IPS DF 6.9 (cell line): ENCODE results near the gene ZNF195.
"Not testable (repeated sequence)": the region's sequence is repeated elsewhere in the genome, so short reads cannot be mapped to it uniquely, and the experiment has no call there.

ENCODE experiments used
- DNase-seq: peaks from one replicate; pipeline ENCODE4 v3.0.0-alpha.2; 2013; ENCODE audit warnings: low read depth, low spot score
- H3K27ac ChIP-seq: one replicate; pipeline ENCODE4 v1.5.1; 2013; ENCODE audit warnings: low read length, control low read depth
- H3K27me3 ChIP-seq: 2 replicates; pipeline ENCODE4 v1.6.1; 2013; ENCODE audit warnings: mild to moderate bottlenecking, low read length; ENCODE audit not compliant: control insufficient read depth, insufficient read depth
- H3K36me3 ChIP-seq: 2 replicates; pipeline ENCODE4 v1.6.1; 2013; ENCODE audit warnings: low read length; ENCODE audit not compliant: control insufficient read depth, insufficient read depth
- H3K4me1 ChIP-seq: 2 replicates; pipeline ENCODE4 v1.6.1; 2013; ENCODE audit warnings: low read length; ENCODE audit not compliant: control insufficient read depth, insufficient read depth
- H3K4me3 ChIP-seq: 2 replicates; pipeline ENCODE4 v1.5.1; 2013; ENCODE audit warnings: mild to moderate bottlenecking, low read length
- H3K9me3 ChIP-seq: 2 replicates; pipeline ENCODE4 v1.6.1; 2013; ENCODE audit warnings: low read length, inconsistent platforms; ENCODE audit not compliant: control insufficient read depth, insufficient read depth
- WGBS: extraction: QIAGEN DNeasy Blood & Tissue Kit; methylation state at CpG from one replicate; pipeline ENCODE4 v1.1.7; 2013; ENCODE audit warnings: mixed read lengths, missing lambda C conversion rate; ENCODE audit not compliant: insufficient read length, insufficient coverage; 5-methylcytosine and 5-hydroxymethylcytosine counted together

Gene ZNF195

DNA sequence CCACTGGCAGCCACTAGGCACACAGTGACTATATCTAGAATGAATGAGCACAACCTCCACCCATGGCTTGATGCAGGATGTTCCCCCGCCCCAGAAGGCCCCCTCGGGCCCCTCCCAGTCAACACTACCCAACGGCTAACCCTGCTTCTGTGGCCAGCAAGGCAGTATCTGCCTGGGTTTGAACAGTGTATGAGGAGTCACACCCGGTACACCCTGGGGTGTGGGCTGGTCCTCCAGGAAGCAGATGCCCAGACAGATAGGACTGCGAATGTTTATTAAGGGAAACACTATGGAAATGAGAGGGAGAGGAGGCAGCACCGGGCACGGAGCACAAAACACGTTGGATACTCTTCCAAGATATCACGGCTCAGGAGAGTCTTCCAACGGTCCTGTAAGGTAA is 42.5 kb downstream of the ZNF195 start:
- not testable (repeated sequence) for H3K4me1 ChIP-seq, H3K27me3 ChIP-seq, H3K4me3 ChIP-seq, H3K27ac ChIP-seq, H3K36me3 ChIP-seq, DNase-seq, H3K9me3 ChIP-seq
- WGBS: no CpG with 5 or more reads among the region's 10 CpGs

DNA sequence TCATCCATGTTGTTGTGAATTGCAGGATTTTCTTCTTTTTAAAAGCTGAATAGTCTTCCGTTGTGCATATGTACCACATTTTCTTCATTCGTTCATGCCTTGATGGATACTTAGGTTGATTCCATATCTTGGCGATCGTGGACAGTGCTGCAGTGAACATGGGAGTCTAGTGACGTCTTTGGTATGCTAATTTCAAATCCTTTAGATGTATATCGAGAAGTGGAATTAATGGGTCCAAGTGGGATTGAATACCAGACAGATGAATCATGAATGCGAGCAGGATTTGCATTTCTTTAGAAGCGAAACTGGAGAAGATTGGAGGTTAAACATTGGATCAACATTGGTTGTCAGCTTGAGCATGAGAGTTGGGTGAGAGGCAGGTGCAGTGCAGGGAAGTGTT is 45.8 kb downstream of the ZNF195 start:
- H3K4me3 ChIP-seq, H3K4me1 ChIP-seq, H3K27me3 ChIP-seq, H3K27ac ChIP-seq, H3K9me3 ChIP-seq, DNase-seq, H3K36me3 ChIP-seq: not testable (repeated sequence)
- no CpG with 5 or more reads among the region's 8 CpGs for WGBS

DNA sequence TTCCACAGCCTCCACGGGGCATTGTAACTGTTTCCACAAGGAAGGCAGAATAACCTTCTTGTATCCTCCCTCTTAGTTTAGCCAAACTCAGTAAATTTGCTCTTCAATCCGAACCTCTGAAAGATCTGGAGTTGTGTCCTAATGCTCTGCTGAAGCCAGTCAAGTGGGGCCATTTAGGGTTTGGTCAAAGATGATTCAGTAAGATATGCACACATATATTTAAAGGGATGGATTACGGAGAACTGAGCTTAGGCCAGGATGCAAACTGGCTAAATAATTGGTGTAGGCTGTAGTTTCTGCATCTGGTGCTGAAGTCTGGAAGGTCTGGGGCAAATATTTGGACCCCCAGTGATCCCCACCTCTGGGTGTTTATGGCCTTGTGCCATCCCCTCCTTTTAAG is 47.9 kb downstream of the ZNF195 start:
- H3K4me3 ChIP-seq, H3K36me3 ChIP-seq, H3K9me3 ChIP-seq, H3K27ac ChIP-seq, DNase-seq, H3K27me3 ChIP-seq, H3K4me1 ChIP-seq: not testable (repeated sequence)
- no CpG with 5 or more reads among the region's 3 CpGs for WGBS

DNA sequence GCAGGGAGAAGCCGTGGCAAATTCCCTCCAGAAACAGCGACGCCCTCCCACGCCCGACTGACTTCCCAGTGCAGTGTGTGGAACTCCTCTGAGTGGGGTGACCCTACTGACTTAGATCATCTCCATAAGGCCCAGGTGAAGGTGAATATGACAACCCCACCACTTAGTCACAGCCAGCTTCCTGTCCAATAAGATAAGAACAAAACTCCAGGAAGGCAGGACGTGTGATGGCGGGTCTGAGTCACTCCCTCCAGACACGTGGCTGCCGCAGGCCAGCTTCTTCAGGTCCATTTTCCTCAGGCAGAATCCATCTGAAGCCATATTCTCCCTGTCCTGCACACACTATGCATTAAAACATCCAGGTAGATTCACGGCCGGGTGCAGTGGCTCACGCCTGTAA is 48.9 kb downstream of the ZNF195 start:
- no CpG with 5 or more reads among the region's 12 CpGs for WGBS
- H3K4me3 ChIP-seq, H3K27me3 ChIP-seq, DNase-seq, H3K36me3 ChIP-seq, H3K27ac ChIP-seq, H3K9me3 ChIP-seq, H3K4me1 ChIP-seq: not testable (repeated sequence)

DNA sequence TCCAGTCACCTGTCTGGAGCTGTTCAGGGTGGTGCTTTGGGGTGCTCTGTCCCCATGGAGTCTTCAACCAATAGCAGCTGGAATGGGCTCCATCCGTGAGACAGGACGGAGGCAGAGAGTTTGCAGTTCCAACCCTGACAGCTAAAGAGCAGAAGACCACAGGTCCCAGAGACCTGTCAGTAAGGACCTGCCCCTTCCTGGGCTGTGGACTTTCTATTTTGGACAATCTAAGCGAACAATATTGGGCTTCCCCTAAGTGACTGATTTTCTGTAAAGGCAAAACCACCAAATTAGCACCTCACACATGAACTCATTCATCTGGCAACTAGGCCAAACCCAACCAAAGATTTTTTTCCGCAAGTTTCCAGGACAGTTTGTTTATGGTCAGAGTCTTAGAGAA is 50.4 kb downstream of the ZNF195 start:
- not testable (repeated sequence) for H3K4me3 ChIP-seq, H3K27me3 ChIP-seq, DNase-seq, H3K9me3 ChIP-seq, H3K4me1 ChIP-seq, H3K36me3 ChIP-seq, H3K27ac ChIP-seq
- WGBS: no CpG with 5 or more reads among the region's 4 CpGs

DNA sequence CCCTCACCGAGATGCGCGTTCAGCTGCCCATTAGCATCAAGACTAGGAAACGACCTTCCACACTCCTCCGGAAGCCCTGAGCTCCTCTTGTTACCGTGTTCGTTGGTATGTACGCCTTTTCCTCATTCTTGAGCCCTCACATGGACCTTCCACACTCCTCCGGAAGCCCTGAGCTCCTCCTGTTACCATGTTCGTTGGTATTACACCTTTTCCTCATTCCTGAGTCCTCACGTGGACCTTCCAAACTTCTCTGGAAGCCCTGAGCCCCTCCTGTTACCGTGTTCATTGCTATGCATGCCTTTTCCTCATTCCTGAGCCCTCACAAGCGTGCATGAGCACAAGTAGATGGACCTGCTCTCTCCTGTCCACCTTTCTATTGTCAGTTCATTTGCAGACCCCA is 52.5 kb downstream of the ZNF195 start:
- not testable (repeated sequence) for H3K4me1 ChIP-seq, H3K36me3 ChIP-seq, DNase-seq, H3K27me3 ChIP-seq, H3K4me3 ChIP-seq, H3K27ac ChIP-seq, H3K9me3 ChIP-seq
- WGBS: no CpG with 5 or more reads among the region's 13 CpGs

DNA sequence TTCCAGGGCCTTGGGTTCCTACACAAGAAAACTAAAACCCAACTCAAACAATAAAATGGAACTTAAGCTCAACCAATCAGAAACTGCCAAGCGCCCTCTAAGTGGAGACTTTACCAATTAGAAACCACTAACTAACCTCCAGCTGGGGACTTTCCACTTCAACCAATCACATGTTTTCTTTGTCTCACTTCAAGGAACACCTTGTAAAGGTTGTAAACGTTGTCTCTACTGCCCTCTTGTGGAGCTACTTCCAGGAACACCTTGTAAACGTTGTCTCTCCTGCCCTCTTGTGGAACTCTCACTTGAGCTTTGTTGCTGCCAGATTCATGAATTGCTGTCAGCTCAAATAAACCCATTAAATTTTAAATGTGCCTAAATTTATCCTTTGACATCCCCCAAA is 54.2 kb downstream of the ZNF195 start:
- not testable (repeated sequence) for H3K27ac ChIP-seq, H3K4me3 ChIP-seq, DNase-seq, H3K27me3 ChIP-seq, H3K36me3 ChIP-seq, H3K4me1 ChIP-seq, H3K9me3 ChIP-seq
- WGBS: no CpG with 5 or more reads among the region's 3 CpGs
